Measurements from ENCODE around the gene C2orf69. TPM values are rescaled to one million over a fixed set of nuclear protein-coding genes. Genes with fewer than 3 reads are reported as not detected.

Gene C2orf69, protein sequence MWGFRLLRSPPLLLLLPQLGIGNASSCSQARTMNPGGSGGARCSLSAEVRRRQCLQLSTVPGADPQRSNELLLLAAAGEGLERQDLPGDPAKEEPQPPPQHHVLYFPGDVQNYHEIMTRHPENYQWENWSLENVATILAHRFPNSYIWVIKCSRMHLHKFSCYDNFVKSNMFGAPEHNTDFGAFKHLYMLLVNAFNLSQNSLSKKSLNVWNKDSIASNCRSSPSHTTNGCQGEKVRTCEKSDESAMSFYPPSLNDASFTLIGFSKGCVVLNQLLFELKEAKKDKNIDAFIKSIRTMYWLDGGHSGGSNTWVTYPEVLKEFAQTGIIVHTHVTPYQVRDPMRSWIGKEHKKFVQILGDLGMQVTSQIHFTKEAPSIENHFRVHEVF
- 8.3 TPM for polyA plus RNA-seq (2012; ENCODE audit: insufficient read depth, insufficient read length)

DNA sequence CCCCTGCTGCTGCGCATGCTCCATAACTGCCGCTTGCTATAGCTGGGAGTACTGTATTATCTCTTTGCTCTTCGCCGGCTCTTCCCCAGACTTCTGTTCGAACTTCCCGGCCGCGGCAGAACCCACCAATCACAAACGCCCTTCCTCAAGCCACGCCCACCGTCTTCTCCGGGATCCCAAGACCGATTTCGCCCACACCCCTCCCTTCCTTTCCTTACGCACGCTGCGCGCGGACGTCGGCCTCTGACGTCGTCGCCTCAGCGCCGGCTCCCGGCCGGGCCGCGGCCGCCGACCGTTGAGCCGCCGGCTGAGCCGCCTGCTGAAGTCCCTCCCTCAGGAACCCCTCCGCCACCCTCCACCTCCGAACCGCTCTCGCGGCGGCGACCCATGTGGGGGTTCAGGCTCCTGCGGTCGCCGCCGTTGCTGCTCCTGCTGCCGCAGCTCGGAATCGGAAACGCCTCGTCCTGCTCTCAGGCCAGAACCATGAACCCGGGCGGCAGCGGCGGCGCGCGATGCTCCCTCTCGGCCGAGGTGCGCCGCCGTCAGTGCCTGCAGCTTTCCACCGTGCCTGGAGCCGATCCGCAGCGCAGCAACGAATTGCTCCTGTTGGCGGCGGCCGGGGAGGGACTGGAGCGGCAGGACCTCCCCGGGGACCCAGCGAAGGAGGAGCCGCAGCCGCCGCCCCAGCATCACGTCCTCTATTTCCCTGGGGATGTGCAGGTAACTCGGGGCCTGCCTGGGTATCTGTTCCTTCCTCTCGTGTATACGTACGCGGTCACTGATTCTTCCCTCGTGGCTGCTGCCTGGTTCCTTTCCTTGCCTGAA, at the start of gene C2orf69:
TSS of gene C2orf69 (plus strand) at position 242 of the 825 bp plus-strand sequence. CDS start at position 388, 146 bp downstream.
- DNase-seq (ENCODE audit: low read depth, low spot score), result peak; percentile 97
- peak within 1 kb of the TSS; percentile 92 for H3K4me3 ChIP-seq (ENCODE audit: low read length)

DNA sequence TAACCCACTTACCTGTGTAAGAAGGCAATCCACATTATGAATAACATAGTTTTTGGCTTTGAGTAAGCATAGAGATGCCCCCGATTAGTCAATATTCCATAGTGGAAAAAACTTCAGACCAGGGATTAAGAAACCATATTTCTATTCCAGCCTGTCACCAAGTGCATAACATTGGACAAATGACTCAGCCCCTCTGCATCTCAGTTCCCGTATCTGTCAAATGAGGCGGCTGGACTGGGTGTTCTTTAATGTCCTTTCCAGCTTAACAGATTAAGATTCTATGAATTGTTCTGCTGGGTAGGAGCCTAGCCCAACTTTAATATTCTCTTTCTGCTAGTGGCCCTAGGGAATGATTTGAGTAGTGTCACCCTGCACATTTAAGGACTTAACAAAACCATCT, 48.3 kb upstream of the C2orf69 start:
- DNase-seq (ENCODE audit: low read depth, low spot score), result no peak
- no peak overlapping the region for H3K4me3 ChIP-seq (ENCODE audit: low read length)

DNA sequence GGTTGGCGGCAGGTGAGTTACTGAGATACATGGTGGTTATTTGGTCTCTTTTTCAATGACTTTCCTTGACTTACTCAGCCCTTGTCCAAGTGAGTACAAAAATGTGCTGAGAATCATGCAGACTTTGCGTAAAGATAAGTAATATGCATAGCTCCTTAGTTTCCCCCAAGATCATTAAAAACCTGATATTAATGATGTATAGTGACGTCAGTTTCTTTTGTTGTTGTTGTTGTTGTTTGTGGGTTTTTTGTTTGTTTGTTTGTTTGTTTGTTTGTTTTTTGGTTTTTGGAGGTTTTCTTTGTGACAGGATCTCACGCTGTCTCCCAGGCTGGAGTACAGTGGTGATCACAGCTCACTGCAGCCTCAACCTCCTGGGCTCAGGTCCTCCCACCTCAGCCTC, 45.2 kb upstream of the C2orf69 start:
- H3K4me3 ChIP-seq (ENCODE audit: low read length), result no peak overlapping the region
- no peak for DNase-seq (ENCODE audit: low read depth, low spot score)

DNA sequence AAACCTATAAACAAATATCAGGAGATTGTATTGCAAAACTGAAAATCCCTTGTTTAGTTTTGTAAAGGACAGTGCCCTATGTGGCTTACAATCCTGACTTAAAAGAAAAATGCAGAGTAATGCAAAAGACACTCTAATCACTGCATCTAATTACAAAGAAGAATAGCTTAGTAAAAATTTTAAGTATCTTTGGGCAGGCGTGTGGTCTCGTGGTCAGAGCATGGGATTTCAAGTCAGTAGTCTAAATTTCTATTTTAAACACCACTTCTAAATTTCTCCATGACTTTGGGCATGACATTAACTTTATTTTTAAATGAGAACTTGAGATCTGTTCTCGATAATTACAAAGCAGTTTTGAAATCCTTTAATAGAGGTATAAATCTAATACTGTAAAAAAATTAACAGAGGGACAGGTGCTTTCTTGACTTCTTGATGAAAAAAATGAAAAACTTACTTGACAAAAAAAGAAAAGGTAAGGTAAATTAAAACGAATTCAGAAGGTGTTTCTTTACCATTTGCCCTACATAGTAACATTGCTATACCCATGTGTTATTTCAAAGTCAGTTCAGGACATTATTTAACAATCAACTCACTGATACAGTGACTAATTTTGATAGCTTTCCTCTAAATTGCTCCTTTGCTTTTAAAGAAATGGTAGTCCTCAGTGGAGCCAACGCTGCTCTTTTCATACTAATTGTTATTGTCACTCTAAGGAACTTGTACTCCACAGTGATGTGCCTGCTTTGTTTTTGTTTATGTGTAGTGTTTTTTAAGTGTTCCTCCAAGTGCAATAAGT, 42.5 kb upstream of the C2orf69 start:
- no peak overlapping the region for H3K4me3 ChIP-seq (ENCODE audit: low read length)
- DNase-seq (ENCODE audit: low read depth, low spot score), result no peak

DNA sequence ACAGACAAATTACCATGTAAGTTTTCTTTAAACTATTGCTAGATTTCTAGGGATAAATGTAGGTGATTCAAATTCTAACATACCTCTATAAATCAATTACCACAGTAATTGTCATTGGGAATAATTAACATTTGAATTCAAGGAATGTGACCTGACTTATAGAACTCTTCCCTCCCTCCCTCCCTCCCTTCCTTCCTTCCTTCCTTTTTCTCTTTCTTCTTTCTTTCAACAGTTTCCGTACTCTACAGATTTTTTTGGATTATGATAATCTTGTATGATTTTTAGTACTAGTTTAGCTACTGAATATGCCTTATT, 41.9 kb upstream of the C2orf69 start:
- no peak for DNase-seq (ENCODE audit: low read depth, low spot score)
- H3K4me3 ChIP-seq (ENCODE audit: low read length), result no peak overlapping the region

DNA sequence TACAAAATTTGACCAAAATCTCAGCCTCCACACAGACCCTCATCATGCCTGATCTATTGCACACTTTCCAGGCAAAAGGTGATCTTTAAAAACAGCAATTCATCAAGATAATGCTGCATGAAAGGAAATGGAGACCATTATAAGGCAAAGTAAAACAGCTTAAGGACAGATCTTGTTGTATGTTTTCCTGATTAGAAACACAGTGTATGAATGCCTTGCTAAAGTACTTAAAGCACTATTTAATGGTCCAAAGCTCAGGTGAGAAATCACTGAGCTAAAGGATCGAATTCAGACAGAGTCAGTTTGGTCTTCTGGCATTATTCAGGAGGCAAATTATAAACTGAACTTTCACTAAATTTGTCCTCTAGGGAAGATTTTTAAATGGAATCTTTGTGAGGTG, 41.4 kb upstream of the C2orf69 start:
- no peak for DNase-seq (ENCODE audit: low read depth, low spot score)
- H3K4me3 ChIP-seq (ENCODE audit: low read length), result no peak overlapping the region

DNA sequence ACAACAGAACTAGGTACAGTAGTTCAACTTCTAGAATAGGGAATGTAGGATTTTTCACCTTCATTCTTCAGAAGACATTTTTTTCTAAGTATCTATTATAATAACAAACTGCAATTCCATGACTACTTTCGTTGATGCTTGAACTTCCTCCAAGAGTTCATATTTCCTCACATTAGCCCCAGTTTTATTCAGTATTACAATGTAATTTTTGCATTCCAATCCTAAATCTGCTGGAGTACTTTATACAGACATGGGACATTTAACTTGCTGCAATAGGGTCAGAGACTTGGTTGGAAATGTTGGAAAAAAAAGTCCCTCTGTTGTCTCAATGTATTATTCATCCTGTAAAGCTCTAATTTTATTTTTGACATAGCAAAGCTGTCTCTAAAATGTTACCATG, 40.5 kb upstream of the C2orf69 start:
- H3K4me3 ChIP-seq (ENCODE audit: low read length), result no peak overlapping the region
- no peak for DNase-seq (ENCODE audit: low read depth, low spot score)

DNA sequence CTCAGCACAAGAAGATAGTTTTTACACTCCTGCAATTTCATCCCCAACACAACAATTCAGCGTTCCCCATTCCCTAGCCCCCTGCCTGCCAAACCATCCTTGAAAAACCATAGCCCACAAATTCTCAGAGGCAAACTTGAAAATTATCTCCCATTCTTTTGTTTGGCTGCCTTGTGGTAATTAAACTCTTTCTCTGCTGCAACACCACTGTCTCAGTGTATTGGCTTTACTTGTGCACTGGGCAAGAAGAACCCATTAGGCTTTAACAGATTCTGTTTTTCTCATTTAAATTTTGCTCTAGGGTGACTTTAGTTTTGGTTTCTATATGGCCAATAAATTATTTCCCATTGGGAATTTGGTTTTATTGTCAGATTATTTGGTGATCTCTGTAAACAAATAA, 36.9 kb upstream of the C2orf69 start:
- H3K4me3 ChIP-seq (ENCODE audit: low read length), result no peak overlapping the region
- no peak for DNase-seq (ENCODE audit: low read depth, low spot score)

DNA sequence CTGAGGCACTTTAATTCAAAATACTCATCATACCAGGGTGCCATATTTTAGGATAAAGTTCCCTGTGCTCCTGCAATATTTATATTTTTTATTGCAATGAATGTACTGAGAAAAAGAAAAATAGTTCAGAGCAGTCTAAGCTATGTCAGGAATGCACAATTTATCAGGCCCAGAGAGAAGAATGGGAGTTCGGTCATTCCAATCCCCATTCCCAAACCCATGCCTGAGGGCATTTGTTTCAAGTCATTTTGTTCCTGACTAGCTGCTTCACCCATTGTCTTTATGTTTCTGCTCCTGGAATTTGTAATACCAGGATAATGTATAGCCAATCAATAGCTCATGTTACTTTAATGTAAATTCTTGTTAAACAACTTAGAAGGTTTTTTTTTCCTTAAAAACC, 35.7 kb upstream of the C2orf69 start:
- H3K4me3 ChIP-seq (ENCODE audit: low read length), result no peak overlapping the region
- DNase-seq (ENCODE audit: low read depth, low spot score), result no peak

DNA sequence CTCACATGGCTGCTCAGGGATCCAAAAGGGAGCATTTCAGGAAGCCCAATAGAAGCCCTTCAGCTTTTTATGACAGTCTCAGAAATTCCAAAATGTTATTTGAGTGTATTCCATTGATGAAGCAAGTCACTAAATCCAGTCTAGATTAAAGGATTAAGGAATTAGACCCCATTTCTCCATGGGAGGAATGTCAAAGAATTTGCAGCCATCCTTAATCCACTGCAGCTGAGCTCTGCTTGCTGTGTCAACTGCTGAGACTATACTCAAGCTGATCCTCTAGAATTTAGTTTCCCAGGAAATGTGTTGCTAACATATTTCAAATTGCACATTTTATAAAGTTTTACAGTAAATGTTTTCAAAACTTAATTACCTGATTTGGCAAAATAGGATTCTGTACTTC, 28.4 kb upstream of the C2orf69 start:
- DNase-seq (ENCODE audit: low read depth, low spot score), result no peak
- no peak overlapping the region for H3K4me3 ChIP-seq (ENCODE audit: low read length)

DNA sequence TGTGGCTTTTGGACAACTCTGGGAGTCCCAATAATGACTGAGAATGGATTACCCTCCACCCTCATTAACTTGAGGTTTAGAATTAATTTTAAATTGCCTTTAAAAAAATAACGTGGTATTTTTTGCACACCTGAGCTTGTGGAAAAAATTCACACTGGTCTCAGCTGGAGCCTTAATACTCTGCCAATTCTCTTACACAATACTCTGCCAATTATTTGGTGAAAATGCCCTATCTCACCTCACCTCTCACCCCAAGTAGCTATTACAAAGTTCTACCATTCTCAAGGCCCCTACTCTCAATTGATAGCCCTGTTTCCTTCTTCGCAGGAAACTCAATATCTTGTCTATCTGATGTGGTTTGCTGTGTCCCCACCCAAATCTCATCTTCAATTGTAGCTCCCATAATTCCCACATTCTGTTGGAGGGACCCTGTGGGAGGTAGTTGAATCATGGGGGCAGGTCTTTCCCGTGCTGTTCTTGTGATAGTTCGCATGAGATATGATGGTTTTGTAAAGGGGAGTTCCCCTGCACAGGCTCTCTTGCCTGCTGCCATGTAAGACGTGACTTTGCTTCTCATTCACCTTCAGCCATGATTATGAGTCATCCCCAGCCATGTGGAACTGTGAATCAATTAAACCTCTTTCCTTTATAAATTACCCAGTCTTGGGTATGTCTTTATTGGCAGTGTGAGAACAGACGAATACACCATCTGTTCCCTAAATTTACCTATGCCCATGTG, 27.4 kb upstream of the C2orf69 start:
- no peak overlapping the region for H3K4me3 ChIP-seq (ENCODE audit: low read length)
- DNase-seq (ENCODE audit: low read depth, low spot score), result no peak

DNA sequence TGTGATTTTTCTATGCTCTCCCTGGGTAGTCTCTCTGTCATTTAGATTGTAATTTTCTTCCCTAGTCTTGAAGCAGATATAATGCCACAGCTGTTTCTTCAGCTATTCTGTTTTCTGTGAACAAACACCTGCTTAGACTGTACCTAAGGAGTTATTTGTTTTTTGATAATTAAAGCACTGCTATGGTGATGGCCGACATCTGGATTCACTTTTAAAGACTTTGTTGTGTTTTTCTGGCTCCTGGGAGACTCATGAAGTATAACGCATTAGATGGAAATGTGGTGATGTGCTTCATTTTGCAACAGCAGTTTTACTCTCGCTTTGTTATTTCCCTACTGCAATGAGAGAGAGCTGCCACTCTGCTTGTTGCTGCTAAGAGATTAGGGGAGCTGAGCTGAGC, 15.7 kb upstream of the C2orf69 start:
- no peak overlapping the region for H3K4me3 ChIP-seq (ENCODE audit: low read length)
- no peak for DNase-seq (ENCODE audit: low read depth, low spot score)

DNA sequence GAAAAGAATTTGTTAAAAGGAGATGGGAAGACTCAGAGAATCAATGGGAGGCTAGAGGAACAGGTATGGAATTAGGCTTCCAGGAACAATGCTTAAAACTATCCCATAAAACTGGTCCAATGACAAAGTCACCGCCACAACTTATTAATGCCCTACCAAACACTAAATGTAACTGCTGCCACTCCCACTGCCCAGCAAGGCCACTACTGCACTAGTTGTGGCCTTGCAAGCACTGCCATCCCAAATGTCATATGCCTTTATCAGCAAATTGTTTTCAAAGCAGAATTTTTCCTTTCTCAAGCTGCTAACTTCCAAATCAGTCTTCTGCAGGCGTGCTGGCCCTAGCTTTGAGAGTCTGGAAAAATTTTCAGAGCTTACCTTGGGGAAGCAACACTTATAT, 14.5 kb upstream of the C2orf69 start:
- no peak overlapping the region for H3K4me3 ChIP-seq (ENCODE audit: low read length)
- DNase-seq (ENCODE audit: low read depth, low spot score), result no peak

DNA sequence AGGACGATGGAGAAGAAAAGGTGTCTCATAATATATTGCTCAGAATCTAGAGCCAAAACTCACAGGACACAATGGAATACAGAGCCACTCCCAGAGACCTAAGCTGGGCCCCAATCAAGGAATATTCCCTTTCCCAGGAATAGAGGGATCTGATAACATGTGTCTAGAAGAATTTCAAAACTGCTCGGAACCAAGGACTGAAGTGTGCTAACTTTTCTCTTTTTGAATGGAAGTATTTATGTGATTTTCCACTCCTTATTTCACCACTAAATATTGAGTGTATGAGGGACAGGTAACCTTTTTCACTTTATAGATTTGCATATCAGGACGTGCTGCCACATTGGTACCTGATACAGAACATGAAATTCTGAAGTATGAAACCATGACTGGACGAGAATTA, 9.2 kb upstream of the C2orf69 start:
- H3K4me3 ChIP-seq (ENCODE audit: low read length), result no peak overlapping the region
- no peak for DNase-seq (ENCODE audit: low read depth, low spot score)

DNA sequence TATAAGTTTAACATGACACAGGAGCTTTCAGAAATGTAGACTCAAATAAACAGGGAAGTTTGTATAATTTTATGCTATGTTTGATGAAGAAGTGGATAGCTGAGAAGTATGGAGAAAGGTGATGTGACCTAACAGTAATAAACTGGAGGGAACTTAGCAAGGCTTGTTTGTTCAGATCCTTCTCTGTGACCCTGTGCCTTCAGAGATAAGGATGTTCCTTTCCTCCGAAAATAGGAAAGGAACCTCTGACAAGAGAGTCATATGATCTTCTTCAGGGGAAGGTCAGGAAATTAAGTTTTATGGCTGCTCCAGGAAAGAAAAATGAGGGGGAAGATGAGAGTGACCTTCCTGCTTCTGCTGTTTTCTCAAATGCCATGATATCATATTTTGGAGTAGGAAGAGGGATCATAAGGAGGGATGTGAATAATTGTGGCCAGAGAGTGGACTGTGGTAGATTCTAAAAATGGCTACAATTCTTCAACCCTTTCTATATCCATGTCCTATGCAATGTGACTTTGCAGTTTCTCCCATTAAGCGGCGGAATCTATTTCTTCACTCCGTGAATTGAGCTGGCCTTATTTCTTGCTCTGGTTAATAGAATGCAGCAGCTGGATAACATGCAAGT, 8.5 kb upstream of the C2orf69 start:
- no peak for DNase-seq (ENCODE audit: low read depth, low spot score)
- no peak overlapping the region for H3K4me3 ChIP-seq (ENCODE audit: low read length)

DNA sequence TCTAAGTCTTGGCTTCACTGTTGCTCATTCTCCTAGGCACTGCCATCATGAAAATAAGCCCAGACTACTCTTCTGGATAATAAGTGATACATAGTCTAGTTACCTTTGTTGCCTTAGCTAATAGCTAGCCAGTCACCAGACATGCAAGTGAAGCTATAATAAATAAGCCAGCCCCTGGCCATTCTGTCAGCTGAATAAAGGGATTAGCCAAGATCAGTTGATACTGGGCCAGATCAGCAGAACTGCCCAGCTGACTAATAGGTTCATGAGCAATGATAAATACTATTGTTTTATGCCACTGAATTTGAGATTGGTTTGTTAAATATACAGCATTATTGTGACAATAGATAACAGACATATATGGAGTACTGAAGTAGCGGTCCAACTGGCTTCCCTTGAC, 8.0 kb upstream of the C2orf69 start:
- DNase-seq (ENCODE audit: low read depth, low spot score), result no peak

DNA sequence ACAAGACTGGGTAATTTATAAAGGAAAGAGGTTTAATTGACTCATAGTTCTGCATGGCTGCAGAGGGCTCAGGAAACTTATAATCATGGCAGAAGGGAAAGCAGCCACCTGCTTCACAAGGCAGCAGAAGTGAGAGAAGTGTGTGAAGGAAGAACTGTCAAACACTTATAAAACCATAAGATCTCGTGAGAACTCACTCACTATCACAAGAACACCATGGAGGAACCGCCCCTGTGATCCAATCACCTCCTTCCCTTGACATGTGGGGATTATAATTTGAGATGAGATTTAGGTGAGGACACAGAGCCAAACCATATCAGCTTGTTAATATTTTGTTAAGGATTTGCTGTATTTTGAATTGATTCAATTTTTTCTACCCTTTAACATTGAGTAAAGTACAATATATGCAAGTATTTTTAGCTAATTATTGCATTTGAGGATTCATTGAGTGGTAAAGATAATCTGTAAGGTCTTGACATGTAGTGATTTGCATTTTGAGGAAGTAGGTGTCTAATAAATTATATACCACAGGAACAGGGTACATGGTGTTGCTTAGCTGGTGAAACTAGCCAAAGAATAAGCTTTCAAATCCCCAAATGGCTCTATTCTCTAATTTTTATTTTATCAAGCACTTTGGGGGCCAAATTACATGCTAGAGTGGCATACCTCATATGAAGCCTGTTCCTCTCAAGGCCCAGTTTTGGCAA, 3.9 kb upstream of the C2orf69 start:
- no peak for DNase-seq (ENCODE audit: low read depth, low spot score)

More for the DNA sequence above, 8.0 kb upstream of the C2orf69 start:
- H3K4me3 ChIP-seq (ENCODE audit: low read length), result no peak overlapping the region

More for the DNA sequence above, 3.9 kb upstream of the C2orf69 start:
- no peak overlapping the region for H3K4me3 ChIP-seq (ENCODE audit: low read length)

Data from Jurkat, Clone E6-1 (cell line).